ENCODE data around the gene TFAP2C. TPM values are rescaled to one million over a fixed set of nuclear protein-coding genes. Genes with fewer than 3 reads are reported as not detected.

TFAP2C gene
- total RNA-seq, 3 donors from 2014 or later, result 1.8 to 66.9 (median 24.9) TPM

- no peak for DNase-seq (ENCODE audit: low spot score in 2 of 2)
- Histone ChIP-seq H3K36me3 (no peaks in the 10 kb centered on the region), H3K9me3 (no peaks in the 10 kb centered on the region), H3K4me3 (no peak overlapping the region), H3K27me3 (no peaks in the 10 kb centered on the region), H3K27ac (no peak overlapping the region), H3K4me1 (no peaks in the 10 kb centered on the region)
- TF ChIP-seq CTCF (IDR thresholded peaks at IDR 0.05), result no peak
- TF ChIP-seq POLR2AphosphoS5 (IDR thresholded peaks at IDR 0.05), result no peak
- TF ChIP-seq POLR2A (IDR thresholded peaks at IDR 0.05), result no peak
- intact Hi-C loops (cut with DNase I; ENCODE audit: low total_unique reads), result no loop called here
Measured at GRCh38 chr20:56587307-56588041, 41.6 kb upstream of the TFAP2C start.

- H3K4me1 ChIP-seq, result no peaks in the 10 kb centered on the region
- intact Hi-C loops (cut with DNase I; ENCODE audit: low total_unique reads), result no loop called here
- H3K4me3 ChIP-seq, result no peak overlapping the region
- H3K27me3 ChIP-seq, result no peaks in the 10 kb centered on the region
- TF ChIP-seq POLR2AphosphoS5 (IDR thresholded peaks at IDR 0.05), result no peak
- TF ChIP-seq POLR2A (IDR thresholded peaks at IDR 0.05), result no peak
- no peak for TF ChIP-seq CTCF (IDR thresholded peaks at IDR 0.05)
- H3K36me3 ChIP-seq, result no peaks in the 10 kb centered on the region
- no peak for DNase-seq (ENCODE audit: low spot score in 2 of 2)
- H3K9me3 ChIP-seq, result no peaks in the 10 kb centered on the region
- no peak overlapping the region for H3K27ac ChIP-seq
Measured at GRCh38 chr20:56588996-56589395, 40.1 kb upstream of the TFAP2C start.

- no peak overlapping the region for H3K27ac ChIP-seq
- H3K27me3 ChIP-seq, result no peaks in the 10 kb centered on the region
- intact Hi-C loops (cut with DNase I; ENCODE audit: low total_unique reads), result no loop called here
- H3K9me3 ChIP-seq, result no peaks in the 10 kb centered on the region
- no peak for TF ChIP-seq POLR2AphosphoS5 (IDR thresholded peaks at IDR 0.05)
- no peak for TF ChIP-seq POLR2A (IDR thresholded peaks at IDR 0.05)
- TF ChIP-seq CTCF (IDR thresholded peaks at IDR 0.05), result no peak
- no peaks in the 10 kb centered on the region for H3K4me1 ChIP-seq
- no peak for DNase-seq (ENCODE audit: low spot score in 2 of 2)
- no peak overlapping the region for H3K4me3 ChIP-seq
- no peaks in the 10 kb centered on the region for H3K36me3 ChIP-seq
Measured at GRCh38 chr20:56589633-56590032, 39.5 kb upstream of the TFAP2C start.

- no peak for DNase-seq (ENCODE audit: low spot score in 2 of 2)
Measured at GRCh38 chr20:56590888-56591287, 38.2 kb upstream of the TFAP2C start.

More at GRCh38 chr20:56590888-56591287, 38.2 kb upstream of the TFAP2C start:
- Histone ChIP-seq H3K27ac (no peak overlapping the region), H3K4me3 (no peak overlapping the region), H3K27me3 (no peaks in the 10 kb centered on the region), H3K9me3 (no peaks in the 10 kb centered on the region), H3K36me3 (no peaks in the 10 kb centered on the region), H3K4me1 (no peaks in the 10 kb centered on the region)
- no peak for TF ChIP-seq POLR2AphosphoS5 (IDR thresholded peaks at IDR 0.05)
- TF ChIP-seq POLR2A (IDR thresholded peaks at IDR 0.05), result no peak
- TF ChIP-seq CTCF (IDR thresholded peaks at IDR 0.05), result no peak
- intact Hi-C loops (cut with DNase I; ENCODE audit: low total_unique reads), result no loop called here

Measured in breast epithelium (tissue), 4 donors.